Naive thymus-derived CD4-positive, alpha-beta T cell (primary cell): ENCODE data around the gene SZRD1. TPM values are rescaled to one million over a fixed set of nuclear protein-coding genes. Genes with fewer than 3 reads are reported as not detected.
"Not testable (repeated sequence)": the region's sequence is repeated elsewhere in the genome, so short reads cannot be mapped to it uniquely, and the experiment has no call there.

ENCODE experiments used
- ATAC-seq: fragments of 150-1000 bp; cut with Tn5 transposase; 2 replicates; pipeline ENCODE4 v1.10.0; 2021; ENCODE audit warnings: mild to moderate bottlenecking, moderate library complexity
- CTCF ChIA-PET: fragments of 350-600 bp; sonication (Branson Sonifier 250); formaldehyde crosslinking; loops from one replicate; lab custom pipeline; 2021; ENCODE audit warnings: antibody characterized with exemption; lab: Charles Lee
- POLR2A ChIA-PET: fragments of 350-600 bp; sonication (Branson Sonifier 250); formaldehyde crosslinking; loops from one replicate; lab custom pipeline; 2021; ENCODE audit warnings: antibody characterized with exemption, inconsistent platforms; lab: Charles Lee
- DNase-seq, 9 donors: peaks; one replicate each; pipeline versions ENCODE4 v3.0.0 to v3.0.0-alpha.2; 2020 to 2022; ENCODE audit warnings: mixed read lengths in 1 of 9
- H3K27ac ChIP-seq: one replicate; pipeline ENCODE4 v1.7.0; 2013; ENCODE audit warnings: mild to moderate bottlenecking, low read depth, low read length, moderate library complexity
- H3K27me3 ChIP-seq, 2 donors: one replicate each; pipeline ENCODE4 v1.7.0; 2013; ENCODE audit warnings: low read length in 2 of 2, mild to moderate bottlenecking in 2 of 2, moderate library complexity in 2 of 2; ENCODE audit not compliant: control insufficient read depth in 2 of 2, insufficient read depth in 2 of 2
- H3K36me3 ChIP-seq, 3 experiments: 1 replicate in 2 of 3; 2 replicates in 1 of 3; pipeline ENCODE4 v1.7.0; 2013; ENCODE audit warnings: low read length in 3 of 3, mild to moderate bottlenecking in 3 of 3, moderate library complexity in 1 of 3; ENCODE audit not compliant: insufficient read depth in 3 of 3, control insufficient read depth in 2 of 3
- H3K4me1 ChIP-seq, 2 donors: one replicate each; pipeline ENCODE4 v1.7.0; 2013; ENCODE audit warnings: low read length in 2 of 2, mild to moderate bottlenecking in 2 of 2, moderate library complexity in 1 of 2; ENCODE audit not compliant: control insufficient read depth in 2 of 2, insufficient read depth in 2 of 2
- H3K4me3 ChIP-seq: 2 replicates; pipeline ENCODE4 v1.7.0; 2013; ENCODE audit warnings: mild to moderate bottlenecking, low read length
- H3K9me3 ChIP-seq, 3 experiments: 1 replicate in 2 of 3; 2 replicates in 1 of 3; pipeline ENCODE4 v1.7.0; 2013; ENCODE audit warnings: low read length in 3 of 3; ENCODE audit not compliant: control insufficient read depth in 2 of 3
- H3K27ac Mint-ChIP-seq, 9 donors: one replicate each; pipeline ENCODE4 v1.8.0; 2020 to 2022; ENCODE audit warnings: mixed read lengths in 9 of 9, mild to moderate bottlenecking in 8 of 9, moderate library complexity in 5 of 9, inconsistent platforms in 2 of 9
- H3K27me3 Mint-ChIP-seq, 5 donors: one replicate each; pipeline ENCODE4 v1.8.0; 2021 to 2022; ENCODE audit warnings: mixed read lengths in 5 of 5, mild to moderate bottlenecking in 1 of 5
- H3K36me3 Mint-ChIP-seq, 5 donors: one replicate each; pipeline ENCODE4 v1.8.0; 2020 to 2022; ENCODE audit warnings: mixed read lengths in 5 of 5, mild to moderate bottlenecking in 3 of 5, inconsistent platforms in 1 of 5
- H3K4me1 Mint-ChIP-seq, 7 donors: one replicate each; pipeline ENCODE4 v1.8.0; 2020 to 2022; ENCODE audit warnings: mixed read lengths in 7 of 7, mild to moderate bottlenecking in 3 of 7, inconsistent platforms in 1 of 7
- H3K4me3 Mint-ChIP-seq, 10 donors: one replicate each; pipeline ENCODE4 v1.8.0; 2020 to 2022; ENCODE audit warnings: mild to moderate bottlenecking in 10 of 10, mixed read lengths in 10 of 10, moderate library complexity in 6 of 10, inconsistent platforms in 2 of 10
- H3K9me3 Mint-ChIP-seq, 11 donors: one replicate each; pipeline ENCODE4 v1.8.0; 2020 to 2022; ENCODE audit warnings: mixed read lengths in 11 of 11, mild to moderate bottlenecking in 4 of 11, inconsistent platforms in 1 of 11, moderate library complexity in 1 of 11
- intact Hi-C, 2 donors: fragments of 100-400 bp; cut with micrococcal nuclease; formaldehyde crosslinking; loops; one replicate each; pipeline ENCODE4 v1.15.1; 2023
- polyA plus RNA-seq, 2 donors: library from polyadenylated mRNA; unstranded; fragments of 300-500 nt; fragmentation: Illumina TruSeq; gene quantifications; one replicate each; pipeline ENCODE4 v1.2.3, GENCODE V29; 2021
- total RNA-seq, 6 experiments: library from RNA in 5 of 6; stranded (reverse) in 5 of 6; gene quantifications; 1 replicate in 5 of 6; 2 replicates in 1 of 6; pipeline ENCODE4 v1.2.3 and lab custom pipeline; 2021 to 2026

Gene SZRD1
- total and polyA plus RNA-seq, 7 experiments from 2014 or later, result 36.8 to 163 (median 82.5) TPM

DNA sequence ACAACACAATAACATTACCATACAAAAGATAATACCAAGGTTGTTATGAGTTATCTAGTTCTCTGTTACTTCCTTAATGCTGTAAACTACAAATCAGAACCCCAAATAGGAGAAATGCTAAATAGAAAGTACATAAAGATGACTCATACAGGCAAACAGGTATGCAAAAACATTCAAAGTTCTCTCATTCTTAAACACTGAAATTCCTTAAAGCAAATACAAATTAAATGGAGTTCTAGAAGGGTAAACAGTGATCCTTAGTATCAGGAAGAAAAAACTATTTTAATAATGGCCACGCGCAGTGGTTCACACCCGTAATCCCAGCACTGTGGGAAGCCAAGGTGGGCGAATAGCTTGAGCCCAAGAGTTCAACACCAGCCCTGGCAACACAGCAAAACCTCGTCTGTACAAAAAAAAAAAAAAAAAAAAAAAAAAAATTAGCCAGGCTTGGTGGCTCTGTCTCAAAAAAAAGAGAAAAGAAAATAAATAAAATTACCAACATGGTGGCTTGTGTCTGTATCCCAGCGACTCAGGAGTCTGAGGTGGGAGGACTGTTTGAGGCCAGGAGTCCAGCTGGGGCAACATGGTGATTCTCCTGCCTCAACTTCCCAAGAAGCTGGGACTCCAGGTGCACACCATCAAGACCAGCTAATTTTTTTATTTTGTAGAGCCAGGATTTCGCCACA, 32.2 kb upstream of the SZRD1 start:
- Histone ChIP-seq H3K4me1 (peaks cover 0 to 3% of the 10 kb centered on the region in 2 donors), H3K36me3 (no peaks in the 10 kb centered on the region), H3K9me3 (no peaks in the 10 kb centered on the region), H3K4me3 (no peak overlapping the region), H3K27me3 (no peaks in the 10 kb centered on the region), H3K27ac (no peak overlapping the region)
- ChIA-PET POLR2A (interaction anchor here (0.7 kb wide), 1 partner anchor 29 kb away, joined by 3 read pairs; no protein-coding TSS in a partner anchor), CTCF (no interaction called here)
- Mint-ChIP-seq H3K36me3 (peaks cover 0 to 15% (median 9%) of the 10 kb centered on the region in 5 donors), H3K4me1 (peaks cover 23 to 53% (median 47%) of the 10 kb centered on the region in 7 donors), H3K4me3 (no peak overlapping the region), H3K27ac (no peak overlapping the region), H3K9me3 (peaks cover 0 to 3% (median 0%) of the 10 kb centered on the region in 11 donors), H3K27me3 (no peaks in the 10 kb centered on the region)
- ATAC-seq, result no peak
- intact Hi-C loops, result no loop called here
- DNase-seq, result no peak

DNA sequence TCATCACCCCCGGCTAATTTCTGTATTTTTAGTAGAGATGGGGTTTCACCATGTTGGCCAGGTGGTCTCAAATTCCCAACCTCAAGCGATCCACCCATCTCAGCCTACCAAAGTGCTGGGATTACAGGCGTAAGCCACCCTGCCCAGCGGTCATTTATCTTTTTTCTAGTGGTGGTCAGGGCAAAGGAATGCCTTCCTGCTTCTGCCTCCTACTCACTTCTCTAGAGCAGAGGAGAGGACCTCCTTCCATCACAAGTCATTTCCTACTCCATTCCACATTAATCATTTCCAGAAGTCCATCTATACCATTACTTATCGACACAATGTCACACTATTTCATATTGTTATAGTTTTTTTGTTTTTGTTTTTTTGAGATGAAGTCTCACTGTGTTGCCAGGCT, 28.1 kb upstream of the SZRD1 start:
- no peak overlapping the region for H3K27ac ChIP-seq
- H3K27me3 ChIP-seq, result no peaks in the 10 kb centered on the region
- Mint-ChIP-seq H3K36me3 (peaks cover 0 to 23% (median 9%) of the 10 kb centered on the region in 5 donors), H3K27ac (peak overlapping the region in 2 of 9 donors; percentile 42 to 63), H3K4me3 (no peak overlapping the region), H3K9me3 (peaks cover 0 to 3% (median 0%) of the 10 kb centered on the region in 11 donors), H3K27me3 (no peaks in the 10 kb centered on the region), H3K4me1 (peaks cover 22 to 51% (median 33%) of the 10 kb centered on the region in 7 donors)
- H3K4me3 ChIP-seq, result no peak overlapping the region
- intact Hi-C loops, result no loop called here
- no peak for DNase-seq
- no peaks in the 10 kb centered on the region for H3K9me3 ChIP-seq
- CTCF ChIA-PET, result no interaction called here
- no peaks in the 10 kb centered on the region for H3K4me1 ChIP-seq
- POLR2A ChIA-PET, result interaction anchor here (0.6 kb wide), 1 partner anchor 296 kb away, joined by 4 read pairs; no protein-coding TSS in a partner anchor
- peaks cover 0 to 3% (median 0%) of the 10 kb centered on the region in 3 experiments for H3K36me3 ChIP-seq
- no peak for ATAC-seq

DNA sequence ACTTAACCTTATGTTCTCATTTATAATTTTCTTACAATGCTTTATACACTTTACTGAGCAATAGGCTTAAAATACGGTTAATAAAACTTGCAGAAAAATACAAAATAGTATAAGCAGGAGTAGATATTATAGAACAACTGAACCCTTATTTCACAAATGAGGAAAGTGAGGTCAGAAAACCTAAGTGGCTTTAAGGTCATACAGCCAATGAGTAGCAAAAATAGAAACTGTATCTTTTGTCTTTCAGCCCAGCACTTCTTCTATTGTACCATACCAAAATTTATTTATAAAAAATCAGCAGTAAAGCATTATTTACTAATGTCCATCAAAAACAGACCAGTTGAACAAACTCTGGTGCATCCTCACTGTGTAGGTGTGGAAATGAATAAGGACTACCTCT, 26.4 kb upstream of the SZRD1 start:
- no peaks in the 10 kb centered on the region for H3K27me3 ChIP-seq
- POLR2A ChIA-PET, result no interaction called here
- CTCF ChIA-PET, result no interaction called here
- no peaks in the 10 kb centered on the region for H3K4me1 ChIP-seq
- ATAC-seq (no peak), DNase-seq (no peak)
- peaks cover 0 to 19% (median 6%) of the 10 kb centered on the region in 5 donors for H3K36me3 Mint-ChIP-seq
- H3K4me1 Mint-ChIP-seq, result peaks cover 15 to 40% (median 23%) of the 10 kb centered on the region in 7 donors
- intact Hi-C loops, result no loop called here
- peaks cover 0 to 3% (median 0%) of the 10 kb centered on the region in 3 experiments for H3K36me3 ChIP-seq
- H3K27me3 Mint-ChIP-seq, result no peaks in the 10 kb centered on the region
- H3K4me3 ChIP-seq, result no peak overlapping the region
- no peaks in the 10 kb centered on the region for H3K9me3 ChIP-seq
- no peak overlapping the region for H3K27ac Mint-ChIP-seq
- H3K27ac ChIP-seq, result no peak overlapping the region
- H3K4me3 Mint-ChIP-seq, result no peak overlapping the region
- H3K9me3 Mint-ChIP-seq, result peaks cover 0 to 3% (median 0%) of the 10 kb centered on the region in 11 donors

DNA sequence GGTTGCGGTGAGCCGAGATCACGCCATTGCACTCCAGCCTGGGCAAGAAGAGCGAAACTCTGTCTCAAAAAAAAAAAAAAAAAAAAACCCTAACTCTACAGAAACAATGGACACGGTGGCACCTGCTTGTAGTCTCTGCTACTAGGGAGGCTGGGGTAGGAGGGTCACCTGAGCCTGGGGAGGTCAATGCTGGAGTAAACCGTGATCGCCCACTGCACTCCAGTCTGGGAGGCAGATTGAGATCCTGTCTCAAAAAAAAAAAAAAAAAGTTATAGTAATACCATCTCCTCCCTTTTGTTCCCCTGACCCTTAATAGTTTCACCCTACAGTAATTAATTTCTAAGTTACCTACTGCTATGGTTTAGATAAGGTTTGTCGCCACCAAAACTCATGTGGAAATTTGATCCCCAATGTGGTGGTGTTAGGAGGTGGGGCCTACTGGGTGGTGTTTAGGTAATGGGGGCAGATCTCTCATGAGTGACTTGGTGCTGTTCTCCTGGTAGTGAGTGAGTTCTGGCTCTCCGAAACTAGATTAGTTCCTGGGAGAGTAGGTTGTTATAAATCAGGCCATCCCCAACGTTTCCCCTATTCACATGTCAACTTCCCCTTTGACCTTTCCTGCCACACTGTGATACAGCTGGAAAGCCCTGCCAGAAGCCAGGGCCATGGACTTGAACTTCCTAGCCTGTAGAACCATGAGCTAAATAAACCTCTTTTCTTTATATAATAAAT, 24.5 kb upstream of the SZRD1 start:
- H3K36me3 Mint-ChIP-seq, result peaks cover 0 to 22% (median 5%) of the 10 kb centered on the region in 5 donors
- H3K27me3 Mint-ChIP-seq, result no peaks in the 10 kb centered on the region
- intact Hi-C loops, result no loop called here
- H3K9me3 ChIP-seq, result no peaks in the 10 kb centered on the region
- H3K9me3 Mint-ChIP-seq, result no peaks in the 10 kb centered on the region
- ChIA-PET POLR2A (no interaction called here), CTCF (no interaction called here)
- H3K4me1 ChIP-seq, result no peaks in the 10 kb centered on the region
- peaks cover 0 to 3% (median 0%) of the 10 kb centered on the region in 3 experiments for H3K36me3 ChIP-seq
- DNase-seq (no peak), ATAC-seq (no peak)
- no peak overlapping the region for H3K4me3 ChIP-seq
- H3K27ac ChIP-seq, result no peak overlapping the region
- H3K4me1 Mint-ChIP-seq, result peaks cover 12 to 35% (median 21%) of the 10 kb centered on the region in 7 donors
- no peak overlapping the region for H3K27ac Mint-ChIP-seq
- no peak overlapping the region for H3K4me3 Mint-ChIP-seq
- no peaks in the 10 kb centered on the region for H3K27me3 ChIP-seq

DNA sequence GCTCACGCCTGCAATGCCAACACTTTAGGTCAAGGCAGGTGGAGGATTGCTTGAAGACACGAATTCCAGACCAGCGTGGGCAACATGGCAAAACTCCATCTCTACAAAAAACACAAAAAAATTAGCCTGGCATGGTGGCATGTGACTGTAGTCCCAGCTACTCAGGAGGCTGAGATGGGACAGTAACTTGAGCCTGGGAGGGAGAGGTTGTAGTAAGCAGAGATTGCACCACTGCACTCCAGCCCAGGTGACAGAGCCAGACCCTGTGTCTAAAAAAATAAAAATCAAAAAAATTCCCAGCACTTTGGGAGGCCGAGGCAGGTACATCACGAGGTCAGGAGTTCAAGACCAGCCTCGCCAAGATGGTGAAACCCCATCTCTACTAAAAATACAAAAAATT, 23.8 kb upstream of the SZRD1 start:
- H3K4me3 ChIP-seq, H3K27me3 ChIP-seq, intact Hi-C loops, H3K4me3 Mint-ChIP-seq, H3K27ac Mint-ChIP-seq, H3K4me1 ChIP-seq, ATAC-seq, H3K36me3 ChIP-seq, H3K9me3 ChIP-seq, H3K9me3 Mint-ChIP-seq, POLR2A ChIA-PET, H3K27ac ChIP-seq, H3K27me3 Mint-ChIP-seq, DNase-seq: not testable (repeated sequence)
- peaks cover 0 to 21% (median 5%) of the 10 kb centered on the region in 5 donors for H3K36me3 Mint-ChIP-seq
- peaks cover 15 to 39% (median 24%) of the 10 kb centered on the region in 7 donors for H3K4me1 Mint-ChIP-seq
- CTCF ChIA-PET, result interaction anchor here (0.6 kb wide), 1 partner anchor 561 kb away, joined by 7 read pairs; no protein-coding TSS in a partner anchor

DNA sequence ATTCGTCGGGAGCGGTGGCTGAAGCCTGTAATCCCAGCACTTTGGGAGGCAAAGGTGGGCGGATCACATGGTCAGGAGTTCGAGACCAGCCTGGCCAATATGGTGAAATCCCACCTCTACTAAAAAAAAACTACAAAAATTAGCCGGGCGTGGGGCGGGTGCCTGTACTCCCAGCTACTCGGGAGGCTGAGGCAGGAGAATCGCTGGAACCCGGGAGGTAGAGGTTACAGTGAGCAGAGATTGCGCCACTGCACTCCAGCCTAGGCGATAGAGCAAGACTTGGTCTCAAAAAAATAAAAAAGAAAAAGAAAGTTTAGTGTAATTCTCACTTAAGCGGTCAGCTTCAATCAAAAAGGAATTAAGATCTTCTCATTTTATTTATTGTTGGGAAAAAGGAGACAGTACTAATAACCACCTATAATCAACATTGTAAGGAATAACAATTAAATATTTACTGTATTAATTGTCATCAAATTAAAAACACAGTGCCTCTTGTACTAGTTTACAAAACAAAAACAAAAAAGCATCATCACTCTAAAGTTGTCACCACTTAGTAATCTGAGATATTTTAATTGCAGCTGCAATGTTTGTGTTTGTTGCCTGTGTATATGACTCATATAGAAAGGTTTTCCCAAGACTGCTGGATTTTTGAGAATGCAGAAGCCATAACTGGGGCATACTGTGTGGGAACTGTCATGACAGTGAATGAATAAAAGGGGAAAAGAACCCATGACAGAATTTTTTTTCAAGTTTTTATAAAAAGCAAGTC, 18.4 kb upstream of the SZRD1 start:
- Histone ChIP-seq H3K4me1 (peaks cover 10 to 24% of the 10 kb centered on the region in 2 donors), H3K36me3 (peaks cover 0 to 7% (median 0%) of the 10 kb centered on the region in 3 experiments), H3K9me3 (no peaks in the 10 kb centered on the region), H3K27me3 (no peaks in the 10 kb centered on the region), H3K27ac (no peak overlapping the region), H3K4me3 (no peak overlapping the region)
- POLR2A ChIA-PET, result interaction anchor here (0.7 kb wide), 1 partner anchor 199 kb away, joined by 3 read pairs; no protein-coding TSS in a partner anchor
- CTCF ChIA-PET, result no interaction called here
- peaks cover 23 to 54% (median 41%) of the 10 kb centered on the region in 7 donors for H3K4me1 Mint-ChIP-seq
- no peaks in the 10 kb centered on the region for H3K9me3 Mint-ChIP-seq
- no peaks in the 10 kb centered on the region for H3K27me3 Mint-ChIP-seq
- peak overlapping the region in 2 of 10 donors; percentile 35 to 41 for H3K4me3 Mint-ChIP-seq
- H3K27ac Mint-ChIP-seq, result no peak overlapping the region
- DNase-seq (no peak), ATAC-seq (no peak)
- intact Hi-C loops, result no loop called here
- peaks cover 0 to 4% (median 2%) of the 10 kb centered on the region in 5 donors for H3K36me3 Mint-ChIP-seq
